ENCODE results near the gene CDC42EP3.

CDC42EP3 gene

GRCh38 chr2:37664231-37664643 lies 7.2 kb downstream of the CDC42EP3 start:
- no peak overlapping the region for H3K9ac ChIP-seq (ENCODE audit: low read length)
- no peak overlapping the region for H3K4me2 ChIP-seq (ENCODE audit: low read length)
- H3K27me3 ChIP-seq (ENCODE audit: low read depth, low read length), result no peaks in the 10 kb centered on the region
- peaks cover 95% of the 10 kb centered on the region for H3K79me2 ChIP-seq (ENCODE audit: low read length)
- peaks cover 19% of the 10 kb centered on the region; the same call in 1 of the 2 replicates for H3K4me1 ChIP-seq (ENCODE audit: low read length)
- peaks cover 45% of the 10 kb centered on the region for H3K36me3 ChIP-seq (replicated peaks; ENCODE audit: low read depth, low read length)
- no peak for TF ChIP-seq EZH2phosphoT487 (IDR thresholded peaks at IDR 0.05; ENCODE audit: low read depth)
- TF ChIP-seq CTCF (IDR thresholded peaks at IDR 0.05; ENCODE audit: low read depth, low read length), result no peak
- no peak overlapping the region for H3K4me3 ChIP-seq (ENCODE audit: low read length)
- no peak overlapping the region for H2AFZ ChIP-seq (ENCODE audit: low read depth, low read length)
- no peak overlapping the region for H3K27ac ChIP-seq (ENCODE audit: low read length)
- peaks cover 83% of the 10 kb centered on the region for H4K20me1 ChIP-seq (ENCODE audit: insufficient read depth, low read length)
- H3K9me3 ChIP-seq (ENCODE audit: insufficient read depth, low read length), result no peaks in the 10 kb centered on the region

GRCh38 chr2:37663390-37663789 lies 8.1 kb downstream of the CDC42EP3 start:
- peaks cover 20% of the 10 kb centered on the region; the same call in 1 of the 2 replicates for H3K4me1 ChIP-seq (ENCODE audit: low read length)
- H3K4me3 ChIP-seq (ENCODE audit: low read length), result no peak overlapping the region
- no peak overlapping the region for H3K27ac ChIP-seq (ENCODE audit: low read length)
- H4K20me1 ChIP-seq (ENCODE audit: insufficient read depth, low read length), result peaks cover 84% of the 10 kb centered on the region
- no peaks in the 10 kb centered on the region for H3K27me3 ChIP-seq (ENCODE audit: low read depth, low read length)
- TF ChIP-seq CTCF (IDR thresholded peaks at IDR 0.05; ENCODE audit: low read depth, low read length), result no peak
- H3K4me2 ChIP-seq (ENCODE audit: low read length), result no peak overlapping the region
- peaks cover 40% of the 10 kb centered on the region for H3K36me3 ChIP-seq (replicated peaks; ENCODE audit: low read depth, low read length)
- no peaks in the 10 kb centered on the region for H3K9me3 ChIP-seq (ENCODE audit: insufficient read depth, low read length)
- H2AFZ ChIP-seq (ENCODE audit: low read depth, low read length), result no peak overlapping the region
- H3K9ac ChIP-seq (ENCODE audit: low read length), result no peak overlapping the region
- H3K79me2 ChIP-seq (ENCODE audit: low read length), result peaks cover 95% of the 10 kb centered on the region

GRCh38 chr2:37659723-37660122 lies 11.7 kb downstream of the CDC42EP3 start:
- H3K4me1 ChIP-seq (ENCODE audit: low read length), result peaks cover 43% of the 10 kb centered on the region
- H3K9me3 ChIP-seq (ENCODE audit: insufficient read depth, low read length), result no peaks in the 10 kb centered on the region
- H2AFZ ChIP-seq (ENCODE audit: low read depth, low read length), result no peak overlapping the region
- H3K27ac ChIP-seq (ENCODE audit: low read length), result no peak overlapping the region
- no peak overlapping the region for H3K9ac ChIP-seq (ENCODE audit: low read length)
- TF ChIP-seq EZH2phosphoT487 (IDR thresholded peaks at IDR 0.05; ENCODE audit: low read depth) (no peak), CTCF (IDR thresholded peaks at IDR 0.05; ENCODE audit: low read depth, low read length) (no peak)
- H3K36me3 ChIP-seq (replicated peaks; ENCODE audit: low read depth, low read length), result peaks cover 46% of the 10 kb centered on the region
- H3K4me2 ChIP-seq (ENCODE audit: low read length), result no peak overlapping the region
- no peak overlapping the region for H3K4me3 ChIP-seq (ENCODE audit: low read length)
- peaks cover 65% of the 10 kb centered on the region for H4K20me1 ChIP-seq (ENCODE audit: insufficient read depth, low read length)
- H3K27me3 ChIP-seq (ENCODE audit: low read depth, low read length), result no peaks in the 10 kb centered on the region
- peaks cover 95% of the 10 kb centered on the region for H3K79me2 ChIP-seq (ENCODE audit: low read length)

- peaks cover 42% of the 10 kb centered on the region for H3K36me3 ChIP-seq (replicated peaks; ENCODE audit: low read depth, low read length)
- peaks cover 53% of the 10 kb centered on the region for H3K4me1 ChIP-seq (ENCODE audit: low read length)
- H3K4me3 ChIP-seq (ENCODE audit: low read length), result no peak overlapping the region
- H3K27me3 ChIP-seq (ENCODE audit: low read depth, low read length), result no peaks in the 10 kb centered on the region
- peaks cover 58% of the 10 kb centered on the region for H4K20me1 ChIP-seq (ENCODE audit: insufficient read depth, low read length)
- TF ChIP-seq CTCF (IDR thresholded peaks at IDR 0.05; ENCODE audit: low read depth, low read length) (no peak), EZH2phosphoT487 (IDR thresholded peaks at IDR 0.05; ENCODE audit: low read depth) (no peak)
- no peaks in the 10 kb centered on the region for H3K9me3 ChIP-seq (ENCODE audit: insufficient read depth, low read length)
- H2AFZ ChIP-seq (ENCODE audit: low read depth, low read length), result no peak overlapping the region
- peaks cover 92% of the 10 kb centered on the region for H3K79me2 ChIP-seq (ENCODE audit: low read length)
- no peak overlapping the region for H3K9ac ChIP-seq (ENCODE audit: low read length)
- H3K27ac ChIP-seq (ENCODE audit: low read length), result no peak overlapping the region
- H3K4me2 ChIP-seq (ENCODE audit: low read length), result no peak overlapping the region
These were observed 12.8 kb downstream of the CDC42EP3 start for GRCh38 chr2:37658682-37659081.

Measured in OCI-LY3 (cell line).